Omental fat pad (tissue), 4 donors: ENCODE results near the gene DLEU7. TPM values are rescaled to one million over a fixed set of nuclear protein-coding genes. Genes with fewer than 3 reads are reported as not detected.

Experiments used
- ATAC-seq: fragments of 150-250 bp; one replicate; pipeline ENCODE4 v1.9.1; 2016; ENCODE audit warnings: mild to moderate bottlenecking, moderate library complexity; ENCODE audit not compliant: low FRiP score
- DNase-seq: peaks from one replicate; pipeline ENCODE4 v3.0.0-alpha.2; 2019; ENCODE audit warnings: low spot score
- total RNA-seq, 4 donors: library from RNA; depleted of rRNA; stranded (reverse); fragments of >200 nt; gene quantifications; one replicate each; pipeline ENCODE4 v1.1.0, GENCODE V29; 2016
- TF ChIP-seq, protein P1 (sequence below), 3 donors: fragments of 450-650 bp; IDR thresholded peaks; one replicate each; pipeline ENCODE4 v1.5.1; 2016 to 2017; ENCODE audit warnings: antibody characterized with exemption in 3 of 3, mild to moderate bottlenecking in 3 of 3, moderate library complexity in 2 of 3

DLEU7 gene
- total RNA-seq, 4 donors from 2014 or later: not detected

DNA sequence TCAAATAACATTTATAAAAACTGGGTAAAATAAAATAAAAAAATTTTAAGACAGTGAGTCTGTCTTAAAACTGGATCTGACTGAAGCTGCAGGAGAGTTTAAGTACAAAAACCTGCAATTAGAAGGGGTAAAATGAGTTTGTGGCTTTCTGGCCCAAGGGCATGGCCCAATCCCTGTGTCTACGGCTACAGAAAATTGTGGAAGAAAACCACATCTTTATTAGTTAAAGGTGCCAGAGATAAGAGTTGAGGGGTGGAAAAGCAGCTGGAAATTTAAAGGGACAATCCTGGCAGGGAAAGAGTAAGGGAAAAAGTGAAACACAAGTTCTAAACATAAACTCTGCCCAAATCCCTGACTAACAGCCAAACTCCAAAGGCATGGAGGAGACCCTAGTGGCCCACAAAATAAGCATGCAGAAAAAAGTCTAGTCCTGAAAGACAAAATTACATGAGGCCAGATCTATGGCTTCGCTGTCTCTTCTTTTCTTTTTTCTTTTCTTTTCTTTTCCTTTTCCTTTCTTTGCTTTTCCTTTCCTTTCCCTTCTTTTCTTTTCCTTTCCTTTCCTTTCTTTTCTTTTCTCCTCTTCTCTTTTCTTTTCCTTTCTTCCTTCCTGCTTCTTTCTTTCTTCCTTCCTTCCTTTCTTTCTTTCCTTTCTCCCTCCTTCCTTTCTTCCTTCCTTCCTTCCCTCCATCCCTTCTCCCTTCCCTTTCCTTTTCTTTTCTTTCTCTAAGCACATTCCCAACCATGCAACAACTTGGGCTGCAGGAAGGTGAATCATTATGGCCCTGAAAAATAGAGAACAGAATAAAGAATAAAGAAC lies 23.5 kb upstream of the DLEU7 start:
- DNase-seq: no peak
- no peak for ATAC-seq

DNA sequence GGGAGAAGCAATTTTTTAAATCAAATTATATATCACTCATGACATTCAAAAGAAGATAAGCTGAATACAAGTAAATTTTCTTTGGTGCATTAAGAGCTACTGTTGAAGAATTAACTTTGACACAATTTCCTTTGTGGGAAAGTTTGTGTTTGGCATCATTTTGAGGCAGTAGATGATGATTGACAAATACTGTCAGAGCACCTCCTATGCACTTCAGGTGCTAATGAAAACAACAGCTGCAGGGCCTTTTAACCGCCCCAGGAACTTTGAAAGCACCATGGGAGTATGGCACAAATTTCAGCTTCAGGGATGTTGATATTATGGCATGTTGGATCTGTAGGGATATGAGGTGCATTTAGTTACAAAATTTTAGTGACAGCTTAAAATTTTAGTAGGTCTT lies 21.0 kb upstream of the DLEU7 start:
- TF ChIP-seq, protein P1, sequence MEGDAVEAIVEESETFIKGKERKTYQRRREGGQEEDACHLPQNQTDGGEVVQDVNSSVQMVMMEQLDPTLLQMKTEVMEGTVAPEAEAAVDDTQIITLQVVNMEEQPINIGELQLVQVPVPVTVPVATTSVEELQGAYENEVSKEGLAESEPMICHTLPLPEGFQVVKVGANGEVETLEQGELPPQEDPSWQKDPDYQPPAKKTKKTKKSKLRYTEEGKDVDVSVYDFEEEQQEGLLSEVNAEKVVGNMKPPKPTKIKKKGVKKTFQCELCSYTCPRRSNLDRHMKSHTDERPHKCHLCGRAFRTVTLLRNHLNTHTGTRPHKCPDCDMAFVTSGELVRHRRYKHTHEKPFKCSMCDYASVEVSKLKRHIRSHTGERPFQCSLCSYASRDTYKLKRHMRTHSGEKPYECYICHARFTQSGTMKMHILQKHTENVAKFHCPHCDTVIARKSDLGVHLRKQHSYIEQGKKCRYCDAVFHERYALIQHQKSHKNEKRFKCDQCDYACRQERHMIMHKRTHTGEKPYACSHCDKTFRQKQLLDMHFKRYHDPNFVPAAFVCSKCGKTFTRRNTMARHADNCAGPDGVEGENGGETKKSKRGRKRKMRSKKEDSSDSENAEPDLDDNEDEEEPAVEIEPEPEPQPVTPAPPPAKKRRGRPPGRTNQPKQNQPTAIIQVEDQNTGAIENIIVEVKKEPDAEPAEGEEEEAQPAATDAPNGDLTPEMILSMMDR (IDR thresholded peaks at IDR 0.05): no peak
- DNase-seq: no peak
- ATAC-seq: no peak

More for the DNA sequence above, 23.5 kb upstream of the DLEU7 start:
- TF ChIP-seq, protein P1 (IDR thresholded peaks at IDR 0.05): no peak

DNA sequence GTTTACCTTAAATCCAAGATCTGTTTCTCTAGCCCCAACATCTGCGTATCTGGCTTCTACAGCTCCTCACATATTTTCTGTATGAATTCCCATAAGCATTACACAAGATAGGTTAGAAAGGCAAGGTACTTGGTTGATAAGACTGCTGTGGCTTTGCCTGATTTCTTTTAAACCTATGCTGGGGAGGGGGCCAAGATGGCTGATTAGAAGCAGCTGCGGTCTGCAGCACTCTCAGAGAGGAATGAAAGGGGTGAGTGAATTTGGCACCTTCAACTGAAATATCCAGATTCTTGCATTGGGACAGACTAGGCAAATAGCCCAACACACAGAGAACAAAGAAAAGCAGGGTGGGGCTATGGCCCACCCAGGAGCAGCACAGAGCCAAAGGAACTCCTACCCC lies 12.2 kb upstream of the DLEU7 start:
- DNase-seq (no peak), ATAC-seq (no peak)
- TF ChIP-seq, protein P1 (IDR thresholded peaks at IDR 0.05): no peak

DNA sequence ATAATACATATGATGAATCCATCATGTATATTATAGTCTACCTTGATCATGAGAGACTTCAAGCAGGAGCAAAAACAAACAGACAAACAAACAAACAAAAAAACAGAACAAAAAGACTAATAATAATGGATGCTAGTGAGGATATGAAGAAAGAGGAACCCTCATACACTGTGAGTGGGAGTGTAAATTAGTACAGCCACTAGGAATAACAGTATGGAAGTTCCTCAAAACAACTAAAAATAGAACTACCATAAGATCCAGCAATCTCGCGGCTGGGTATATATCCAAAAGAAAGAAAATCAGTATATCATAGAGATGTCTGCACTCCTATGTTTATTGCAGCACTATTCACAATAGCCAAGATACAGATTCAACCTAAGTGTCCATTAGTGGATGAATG lies 7.0 kb upstream of the DLEU7 start:
- DNase-seq (no peak), ATAC-seq (no peak)
- TF ChIP-seq, protein P1 (IDR thresholded peaks at IDR 0.05): no peak

DNA sequence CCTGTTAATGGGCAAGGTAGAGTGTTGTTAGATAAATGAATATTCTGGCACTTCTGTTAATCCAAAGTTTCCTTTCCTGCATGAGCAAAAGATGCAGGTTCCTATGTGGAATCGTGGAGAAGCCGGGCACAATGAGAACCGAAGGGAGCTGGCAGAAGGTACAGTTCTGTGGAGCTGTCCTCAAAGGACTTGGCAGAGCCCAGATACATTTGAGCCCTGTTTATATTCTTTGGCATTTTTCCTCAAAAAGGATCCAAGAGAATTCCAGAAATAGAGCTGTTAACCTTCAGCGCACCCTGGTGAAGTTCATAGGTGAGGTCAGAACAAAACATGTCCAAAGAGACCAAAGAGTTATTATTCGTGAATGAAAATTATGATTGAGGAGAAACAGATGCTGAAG lies 4.0 kb upstream of the DLEU7 start:
- TF ChIP-seq, protein P1 (IDR thresholded peaks at IDR 0.05): no peak
- ATAC-seq (no peak), DNase-seq (no peak)

DNA sequence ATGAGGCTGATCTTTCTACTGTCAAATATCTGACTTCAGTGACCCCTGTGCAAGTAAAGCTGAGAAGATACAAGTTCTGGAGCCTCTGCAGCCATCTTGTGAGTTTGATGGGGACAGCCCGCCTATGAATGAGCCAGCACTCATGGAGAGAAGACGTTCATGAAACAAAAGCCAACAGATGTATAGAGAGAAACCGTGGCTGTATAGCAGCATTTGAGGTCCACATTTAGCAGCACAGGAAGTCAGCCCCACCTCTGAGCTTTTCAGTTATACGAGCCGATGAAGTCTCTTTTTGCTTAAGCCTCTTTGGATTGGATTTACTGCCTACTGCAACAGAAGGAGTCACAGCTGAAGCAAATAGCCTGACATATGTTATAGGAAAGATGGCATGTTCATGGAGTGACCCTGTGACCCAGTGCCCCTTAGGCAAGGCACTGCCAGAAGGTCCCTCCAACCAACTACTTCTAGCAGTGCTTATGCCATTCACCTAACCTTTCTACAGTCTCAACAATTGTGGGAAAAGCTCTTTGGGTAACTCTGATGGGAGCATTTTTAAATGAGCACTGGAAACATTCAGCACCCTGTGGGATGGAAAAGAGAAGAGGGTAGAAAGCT lies 3.5 kb upstream of the DLEU7 start:
- TF ChIP-seq, protein P1 (IDR thresholded peaks at IDR 0.05): no peak
- no peak for DNase-seq
- no peak for ATAC-seq

DNA sequence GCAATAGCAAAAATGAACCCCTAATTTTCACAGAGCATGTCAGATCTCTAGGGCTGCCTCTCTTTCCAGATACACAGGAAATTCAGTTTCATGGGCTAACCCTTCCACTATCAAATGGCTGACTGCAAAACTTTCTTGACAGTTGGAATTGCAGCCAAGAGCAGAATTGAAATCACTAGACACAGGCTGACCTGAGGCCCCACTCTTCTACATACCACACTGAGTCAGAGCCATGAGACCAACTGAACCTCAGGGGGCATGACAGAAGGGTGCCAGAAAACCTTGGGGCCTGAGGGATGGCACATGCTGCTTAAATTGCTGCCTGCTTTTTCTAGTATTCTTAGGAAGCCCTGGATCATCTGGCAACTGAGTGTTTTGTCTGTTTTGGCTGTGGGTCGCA lies 1.7 kb upstream of the DLEU7 start:
- DNase-seq (no peak), ATAC-seq (no peak)
- TF ChIP-seq, protein P1 (IDR thresholded peaks at IDR 0.05): no peak
